SK-N-SH (cell line): Measurements from ENCODE around the gene CLDN9. TPM values are rescaled to one million over a fixed set of nuclear protein-coding genes. Genes with fewer than 3 reads are reported as not detected.

Source experiments
- CTCF ChIA-PET: fragments of 300-600, 350-600 bp; formaldehyde crosslinking; extraction: SDS; loops from one replicate; lab custom pipeline; 2021; lab: Yijun Ruan, JAX
- POLR2A ChIA-PET: fragments of 350-600 bp; sonication (Branson Sonifier 250); formaldehyde crosslinking; extraction: SDS; loops from one replicate; lab custom pipeline; 2020; ENCODE audit warnings: antibody characterized with exemption, inconsistent platforms; lab: Yijun Ruan, JAX
- DNase-seq: peaks from one replicate; pipeline ENCODE4 v3.0.0; 2012
- H2AFZ ChIP-seq: fragments of 200-600 bp; sonication (generic); 2 replicates; pipeline ENCODE4 v1.8.1; 2016; ENCODE audit warnings: antibody characterized with exemption, mild to moderate bottlenecking, low read depth
- H3F3A ChIP-seq: fragments of 200-600 bp; sonication (generic); replicated peaks from 2 replicates; pipeline ENCODE3; 2016; ENCODE audit warnings: antibody characterized with exemption, mild to moderate bottlenecking; ENCODE audit not compliant: insufficient read depth
- H3K27ac ChIP-seq, 2 experiments: fragments of 200-500 bp in 1 of 2; fragments of 200-600 bp in 1 of 2; sonication (Bioruptor generic) in 1 of 2; sonication (generic), shearing (Covaris generic) in 1 of 2; 2 replicates each; pipeline versions ENCODE4 v1.5.1 to v1.6.1; 2014 to 2016; ENCODE audit warnings: low read depth in 2 of 2, inconsistent platforms in 1 of 2, low read length in 1 of 2, mild to moderate bottlenecking in 1 of 2, mixed read lengths in 1 of 2
- H3K27me3 ChIP-seq: fragments of 200-600 bp; sonication (generic), shearing (Covaris generic); 2 replicates; pipeline ENCODE4 v1.6.1; 2016; ENCODE audit warnings: mixed run types; ENCODE audit not compliant: insufficient read depth
- H3K36me3 ChIP-seq, 2 experiments: fragments of 200-500 bp in 1 of 2; fragments of 200-600 bp in 1 of 2; sonication (Bioruptor generic) in 1 of 2; sonication (generic) in 1 of 2; replicated peaks in 1 of 2; 2 replicates each; pipeline versions ENCODE3 to v1.5.1; 2014 to 2016; ENCODE audit warnings: low read length in 1 of 2, mild to moderate bottlenecking in 1 of 2; ENCODE audit not compliant: insufficient read depth in 2 of 2, control insufficient read depth in 1 of 2
- H3K4me1 ChIP-seq, 2 experiments: fragments of 200-500 bp in 1 of 2; fragments of 200-600 bp in 1 of 2; sonication (Bioruptor generic) in 1 of 2; sonication (generic), shearing (Covaris generic) in 1 of 2; 2 replicates each; pipeline versions ENCODE4 v1.5.1 to v1.6.1; 2014 to 2016; ENCODE audit warnings: low read depth in 1 of 2, low read length in 1 of 2, mixed run types in 1 of 2; ENCODE audit not compliant: insufficient read depth in 2 of 2, control insufficient read depth in 1 of 2
- H3K4me2 ChIP-seq: fragments of 200-600 bp; sonication (generic), shearing (Covaris generic); 2 replicates; pipeline ENCODE4 v1.6.1; 2017; ENCODE audit warnings: mixed run types
- H3K4me3 ChIP-seq, 2 experiments: fragments of 200-500 bp in 1 of 2; fragments of 200-600 bp in 1 of 2; sonication (Bioruptor generic) in 1 of 2; sonication (generic), shearing (Covaris generic) in 1 of 2; 2 replicates each; pipeline versions ENCODE4 v1.5.1 to v1.8.1; 2014 to 2016; ENCODE audit warnings: low read depth in 2 of 2, inconsistent platforms in 1 of 2, low read length in 1 of 2, mild to moderate bottlenecking in 1 of 2, mixed read lengths in 1 of 2, moderate library complexity in 1 of 2
- H3K79me2 ChIP-seq: fragments of 200-600 bp; sonication (generic); 2 replicates; pipeline ENCODE4 v1.8.1; 2017; ENCODE audit warnings: mild to moderate bottlenecking; ENCODE audit not compliant: insufficient read depth
- H3K9ac ChIP-seq: fragments of 200-600 bp; sonication (generic); 2 replicates; pipeline ENCODE4 v1.6.1; 2017; ENCODE audit warnings: mixed run types
- H3K9me2 ChIP-seq: fragments of 200-600 bp; sonication (generic); 2 replicates; pipeline ENCODE4 v1.6.1; 2017; ENCODE audit warnings: mixed run types
- H3K9me3 ChIP-seq: fragments of 200-600 bp; sonication (generic); 2 replicates; pipeline ENCODE4 v1.6.1; 2017; ENCODE audit warnings: mixed run types, mild to moderate bottlenecking, moderate library complexity
- H4K20me1 ChIP-seq: fragments of 200-600 bp; sonication (generic); 2 replicates; pipeline ENCODE4 v1.6.1; 2017; ENCODE audit warnings: mild to moderate bottlenecking, mixed run types; ENCODE audit not compliant: insufficient read depth
- CHD2 ChIP-seq: fragments of 150-350 bp; IDR thresholded peaks from 2 replicates; pipeline ENCODE4 v1.6.1; 2018; ENCODE audit warnings: low read length; ENCODE audit not compliant: partially characterized antibody
- ELF1 ChIP-seq: IDR thresholded peaks from 2 replicates; pipeline ENCODE4 v1.4.0; 2012
- EZH2phosphoT487 ChIP-seq: fragments of 200-600 bp; sonication (generic); IDR thresholded peaks from 2 replicates; pipeline ENCODE4 v1.6.1; 2017; ENCODE audit warnings: low read depth, mixed run types, mild to moderate bottlenecking, antibody characterized with exemption, moderate library complexity, borderline replicate concordance
- FOSL2 ChIP-seq: IDR thresholded peaks from 2 replicates; pipeline ENCODE4 v1.4.0; 2012; ENCODE audit warnings: low read depth, mild to moderate bottlenecking, moderate library complexity, borderline replicate concordance
- FOXJ3 ChIP-seq: sonication (generic); formaldehyde crosslinking; IDR thresholded peaks from 2 replicates; pipeline ENCODE4 v1.5.1; 2020; ENCODE audit warnings: mild to moderate bottlenecking, missing genetic modification reagents
- FOXM1 ChIP-seq: IDR thresholded peaks from 2 replicates; pipeline ENCODE4 v1.4.0; 2012; ENCODE audit warnings: low read depth, mild to moderate bottlenecking
- GABPA ChIP-seq: IDR thresholded peaks from 2 replicates; pipeline ENCODE4 v1.4.0; 2012; ENCODE audit warnings: low read depth, mild to moderate bottlenecking
- MAX ChIP-seq: IDR thresholded peaks from 2 replicates; pipeline ENCODE4 v1.4.0; 2012; ENCODE audit warnings: low read depth
- PBX3 ChIP-seq: IDR thresholded peaks from 2 replicates; pipeline ENCODE4; 2012
- RAD21 ChIP-seq: IDR thresholded peaks from 2 replicates; pipeline ENCODE4 v1.6.1; 2012; ENCODE audit warnings: mild to moderate bottlenecking, low read length
- TCF12 ChIP-seq: IDR thresholded peaks from 2 replicates; pipeline ENCODE4 v1.4.0; 2012
- YY1 ChIP-seq: IDR thresholded peaks from 2 replicates; pipeline ENCODE4 v1.4.0; 2012; ENCODE audit warnings: low read depth, mild to moderate bottlenecking
- ZBTB33 ChIP-seq: IDR thresholded peaks from 2 replicates; pipeline ENCODE4 v1.4.0; 2012; ENCODE audit warnings: low read depth, borderline replicate concordance
- WGBS: methylation state at CpG from one replicate; pipeline ENCODE4 v1.1.6; 2017; ENCODE audit warnings: low lambda C conversion rate; 5-methylcytosine and 5-hydroxymethylcytosine counted together
- polyA plus RNA-seq, 3 experiments: library from polyadenylated mRNA; depleted of rRNA; stranded (reverse); fragments of >200 nt; gene quantifications; 2 replicates each; pipeline ENCODE4 v1.2.3, GENCODE V29; 2012
- TF ChIP-seq, protein P1 (sequence below): IDR thresholded peaks from 2 replicates; pipeline ENCODE4 v1.4.0; 2012; ENCODE audit warnings: low read depth, borderline replicate concordance
- TF ChIP-seq, protein P2 (sequence below): fragments of 150-350 bp; IDR thresholded peaks from 2 replicates; pipeline ENCODE4 v1.6.1; 2016; ENCODE audit warnings: mild to moderate bottlenecking, low read depth, low read length

Gene CLDN9
- polyA plus RNA-seq, 1 of the 3 experiments (the other 2 are of a cell fraction) = 0.08 TPM

DNA sequence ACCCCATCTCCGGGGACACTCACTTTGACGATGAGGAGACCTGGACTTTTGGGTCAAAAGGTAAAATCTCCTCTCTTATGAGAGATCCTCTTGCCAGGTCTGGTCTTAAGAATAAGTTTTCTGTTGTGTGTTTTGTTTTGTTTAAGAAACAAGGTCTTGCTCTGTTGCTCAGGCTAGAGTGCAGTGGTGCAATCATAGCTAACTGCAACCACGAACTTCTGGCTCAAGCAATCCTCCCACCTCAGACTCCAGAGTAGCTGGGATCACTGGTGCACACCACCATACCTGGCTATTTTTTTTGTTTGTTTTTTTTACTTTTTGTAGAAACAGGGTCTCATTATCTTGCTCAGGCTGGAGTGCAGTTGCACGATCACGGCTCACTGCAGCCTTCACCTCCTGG lies 37.8 kb downstream of the CLDN9 start:
- no peak overlapping the region for H2AFZ ChIP-seq
- H3K9ac ChIP-seq = no peak overlapping the region
- ChIA-PET POLR2A (interaction anchor here (0.7 kb wide), 1 partner anchor 22 kb away, joined by 4 read pairs; no protein-coding TSS in a partner anchor), CTCF (interaction anchor here (1.9 to 5.8 kb wide), 3 partner anchors 9 to 22 kb away, joined by 8 to 57 read pairs (median 42); no protein-coding TSS in a partner anchor)
- no peak overlapping the region for H3K4me2 ChIP-seq
- no peak overlapping the region for H3K27ac ChIP-seq
- no peak overlapping the region for H3K4me3 ChIP-seq
- DNase-seq = no peak
- H3F3A ChIP-seq = peaks cover 4% of the 10 kb centered on the region
- no peaks in the 10 kb centered on the region for H3K9me2 ChIP-seq
- TF ChIP-seq YY1 = no peak
- no peak for TF ChIP-seq CHD2
- no peak for TF ChIP-seq FOXJ3 (CRISPR knock-in tag)
- TF ChIP-seq, protein P1, sequence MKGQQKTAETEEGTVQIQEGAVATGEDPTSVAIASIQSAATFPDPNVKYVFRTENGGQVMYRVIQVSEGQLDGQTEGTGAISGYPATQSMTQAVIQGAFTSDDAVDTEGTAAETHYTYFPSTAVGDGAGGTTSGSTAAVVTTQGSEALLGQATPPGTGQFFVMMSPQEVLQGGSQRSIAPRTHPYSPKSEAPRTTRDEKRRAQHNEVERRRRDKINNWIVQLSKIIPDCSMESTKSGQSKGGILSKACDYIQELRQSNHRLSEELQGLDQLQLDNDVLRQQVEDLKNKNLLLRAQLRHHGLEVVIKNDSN = no peak
- no peak for TF ChIP-seq FOSL2
- TF ChIP-seq, protein P2, sequence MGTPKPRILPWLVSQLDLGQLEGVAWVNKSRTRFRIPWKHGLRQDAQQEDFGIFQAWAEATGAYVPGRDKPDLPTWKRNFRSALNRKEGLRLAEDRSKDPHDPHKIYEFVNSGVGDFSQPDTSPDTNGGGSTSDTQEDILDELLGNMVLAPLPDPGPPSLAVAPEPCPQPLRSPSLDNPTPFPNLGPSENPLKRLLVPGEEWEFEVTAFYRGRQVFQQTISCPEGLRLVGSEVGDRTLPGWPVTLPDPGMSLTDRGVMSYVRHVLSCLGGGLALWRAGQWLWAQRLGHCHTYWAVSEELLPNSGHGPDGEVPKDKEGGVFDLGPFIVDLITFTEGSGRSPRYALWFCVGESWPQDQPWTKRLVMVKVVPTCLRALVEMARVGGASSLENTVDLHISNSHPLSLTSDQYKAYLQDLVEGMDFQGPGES = no peak
- no peak for TF ChIP-seq GABPA
- TF ChIP-seq RAD21 = no peak
- TF ChIP-seq ZBTB33 = no peak
- TF ChIP-seq EZH2phosphoT487 = no peak
- no peak for TF ChIP-seq MAX
- TF ChIP-seq PBX3 = no peak
- no peak for TF ChIP-seq ELF1
- no peak for TF ChIP-seq FOXM1
- TF ChIP-seq TCF12 = no peak
- no peaks in the 10 kb centered on the region; a peak in 1 of 4 replicates for H3K4me1 ChIP-seq
- no peaks in the 10 kb centered on the region for H4K20me1 ChIP-seq
- 47% methylated on average over 5 of the region's 5 CpGs for WGBS
- H3K27me3 ChIP-seq = peaks cover 42% of the 10 kb centered on the region
- no peaks in the 10 kb centered on the region for H3K9me3 ChIP-seq
- no peaks in the 10 kb centered on the region for H3K36me3 ChIP-seq
- H3K79me2 ChIP-seq = no peaks in the 10 kb centered on the region
